ENCODE measurements around the gene ZNF385A. TPM values are rescaled to one million over a fixed set of nuclear protein-coding genes. Genes with fewer than 3 reads are reported as not detected.

ZNF385A gene
- polyA plus RNA-seq, 1 donor: 22.1 TPM

DNA sequence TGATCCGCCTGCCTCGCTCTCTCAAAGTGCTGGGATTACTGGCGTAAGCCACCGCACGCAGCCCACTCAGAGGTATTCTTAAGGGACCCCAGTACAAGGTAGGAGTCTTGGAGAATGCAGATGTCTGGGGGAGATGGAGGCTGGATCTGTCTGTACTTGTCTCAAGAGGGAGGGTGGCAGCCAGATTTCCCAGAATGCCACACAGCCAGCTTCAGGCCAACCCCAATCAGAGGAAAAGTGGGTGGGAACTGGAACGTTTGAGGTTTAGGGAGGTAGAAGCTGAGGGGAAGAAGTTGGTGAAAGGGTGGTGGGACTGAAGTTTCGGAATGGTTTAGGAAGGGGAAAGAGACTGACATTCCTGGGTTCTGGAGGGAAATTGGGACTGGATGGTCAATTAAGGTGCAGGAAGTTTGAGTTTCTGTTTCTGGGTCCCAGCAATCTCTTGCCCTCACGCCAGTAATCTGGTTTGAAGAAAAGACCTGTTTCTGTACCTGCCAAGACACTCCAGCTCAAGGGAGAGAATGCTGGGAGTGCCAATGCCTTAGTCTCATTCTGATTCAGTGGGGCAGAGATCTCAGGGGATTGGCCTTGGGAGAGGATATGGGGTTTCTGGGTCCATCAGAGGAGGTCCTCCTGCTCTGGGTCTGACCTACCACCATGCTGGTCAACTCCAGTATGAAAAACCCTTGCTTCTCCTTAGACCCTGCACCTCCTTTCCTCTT is 8.1 kb upstream of the ZNF385A start:
- no peak for DNase-seq (ENCODE audit: low read depth)

- no peak for DNase-seq (ENCODE audit: low read depth)
Observed at GRCh38 chr12:54390668-54391551, 6.4 kb upstream of the ZNF385A start.

GRCh38 chr12:54390176-54390667 is 5.7 kb upstream of the ZNF385A start:
- no peak for DNase-seq (ENCODE audit: low read depth)

DNA sequence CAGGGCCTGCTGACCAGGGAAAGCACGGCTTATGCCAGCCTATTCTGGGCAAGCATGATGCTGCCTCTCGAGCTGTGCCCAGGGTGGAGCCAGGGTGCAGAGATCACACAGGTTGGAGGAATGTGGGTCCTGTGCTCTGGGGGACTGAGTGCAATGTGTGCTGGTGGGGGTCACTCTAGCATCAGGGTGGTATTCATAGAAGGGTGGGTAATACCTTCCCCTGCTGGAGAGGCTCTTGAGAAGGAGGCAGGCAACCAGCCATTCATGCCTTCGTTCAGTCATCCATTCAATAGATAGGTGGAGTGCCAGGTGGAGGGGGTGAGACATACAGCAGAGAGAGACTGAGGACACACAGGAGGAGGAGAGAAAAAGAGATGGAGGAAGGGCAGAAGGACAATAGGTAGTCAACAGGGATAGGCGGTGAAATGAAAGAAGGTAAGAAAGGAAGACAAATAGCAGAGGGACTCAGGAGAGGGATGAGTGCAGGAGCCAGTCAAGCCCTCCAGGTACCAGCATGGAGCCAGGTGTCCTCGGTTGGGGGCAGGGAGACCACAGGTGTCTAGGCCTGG is 5.2 kb upstream of the ZNF385A start:
- no peak for DNase-seq (ENCODE audit: low read depth)

DNA sequence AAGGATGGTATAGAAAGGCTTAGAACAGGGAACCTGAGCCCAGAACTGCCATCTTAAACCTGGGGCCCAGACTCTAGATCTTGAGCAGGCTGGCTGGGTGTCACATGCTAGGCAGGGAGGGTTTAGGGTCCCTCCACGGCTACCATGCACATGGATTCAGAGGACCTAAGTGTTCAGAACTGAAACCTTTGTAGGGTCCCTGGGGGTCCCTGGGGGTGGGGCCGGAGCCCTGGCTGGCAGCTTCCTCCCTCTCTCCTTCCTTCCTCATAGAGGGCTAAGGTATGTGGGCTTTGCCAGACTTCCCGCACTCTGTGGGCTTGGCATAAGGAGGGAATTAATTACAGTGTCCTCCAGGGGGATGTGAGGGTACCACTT is 4.6 kb upstream of the ZNF385A start:
- DNase-seq (ENCODE audit: low read depth): no peak

GRCh38 chr12:54388237-54389133 is 4.0 kb upstream of the ZNF385A start:
- DNase-seq (ENCODE audit: low read depth): no peak

- DNase-seq (ENCODE audit: low read depth): no peak
Observed at GRCh38 chr12:54387114-54387467, 2.6 kb upstream of the ZNF385A start.

DNA sequence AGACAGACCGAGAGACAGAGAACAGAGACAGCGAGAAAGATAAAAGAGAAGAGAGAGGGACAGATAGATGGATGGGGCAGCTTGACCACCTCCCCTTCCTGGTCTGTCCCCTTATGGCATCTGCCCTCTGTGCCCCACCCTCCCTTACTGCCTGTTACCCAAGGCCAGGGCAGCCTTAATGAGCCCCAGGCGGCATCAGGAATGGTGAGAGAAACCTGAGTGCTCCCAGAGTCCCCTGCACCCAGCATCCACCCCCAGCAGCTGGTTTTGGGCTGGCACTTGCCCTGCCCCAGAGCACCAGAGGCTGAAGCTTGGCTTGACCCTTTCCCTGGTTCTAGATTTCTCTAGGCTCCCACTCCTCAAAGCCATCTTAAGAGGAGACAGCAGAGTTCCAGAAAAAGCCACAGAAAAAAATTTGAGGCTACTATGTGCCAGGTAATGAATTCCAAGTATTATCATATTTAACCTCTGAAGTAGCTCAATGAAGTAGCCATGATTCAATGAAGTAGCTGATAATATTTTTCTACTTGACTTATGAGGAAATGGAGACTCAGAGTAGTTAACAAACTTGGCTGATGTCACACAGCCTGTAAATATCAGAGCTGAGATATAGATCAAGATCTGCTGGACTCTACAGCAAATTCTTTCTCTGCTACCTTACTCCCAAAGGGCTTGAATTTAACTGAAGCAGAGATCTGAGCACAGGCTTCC is 2.0 kb upstream of the ZNF385A start:
- no peak for DNase-seq (ENCODE audit: low read depth)

DNA sequence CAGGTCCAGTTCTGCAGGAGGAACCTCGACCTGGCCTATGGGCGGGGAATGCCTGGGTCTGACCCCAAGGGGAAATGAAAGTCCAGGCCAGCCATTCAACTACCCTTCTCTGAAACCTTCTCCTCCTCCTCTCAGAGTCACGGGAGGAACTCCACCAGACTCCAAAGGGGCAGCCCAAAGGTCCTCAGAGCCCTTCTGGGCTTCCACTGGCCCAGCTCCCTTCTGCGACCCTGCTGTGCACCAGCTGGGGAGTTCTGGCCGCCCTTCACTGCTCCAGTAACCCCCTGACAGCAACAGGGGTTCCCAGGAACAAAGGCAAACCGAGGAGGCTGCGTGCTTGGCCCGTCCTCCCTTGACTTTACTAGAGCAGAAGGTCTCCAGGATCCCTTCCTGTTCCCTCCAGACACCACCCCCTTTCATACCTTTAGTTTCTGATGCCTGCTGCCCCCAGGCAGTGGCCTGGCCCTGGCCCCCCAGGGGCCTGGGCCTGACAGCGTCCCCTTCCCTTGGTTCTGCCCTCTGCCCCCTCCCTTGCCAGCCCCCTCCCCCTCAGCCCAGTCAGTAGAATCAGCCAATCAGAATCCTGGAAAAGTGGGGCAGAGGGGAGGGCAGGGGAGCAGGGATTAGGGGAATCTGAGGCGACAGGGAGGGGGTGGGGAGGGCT is 850 bp upstream of the ZNF385A start:
- no peak for DNase-seq (ENCODE audit: low read depth)

DNA sequence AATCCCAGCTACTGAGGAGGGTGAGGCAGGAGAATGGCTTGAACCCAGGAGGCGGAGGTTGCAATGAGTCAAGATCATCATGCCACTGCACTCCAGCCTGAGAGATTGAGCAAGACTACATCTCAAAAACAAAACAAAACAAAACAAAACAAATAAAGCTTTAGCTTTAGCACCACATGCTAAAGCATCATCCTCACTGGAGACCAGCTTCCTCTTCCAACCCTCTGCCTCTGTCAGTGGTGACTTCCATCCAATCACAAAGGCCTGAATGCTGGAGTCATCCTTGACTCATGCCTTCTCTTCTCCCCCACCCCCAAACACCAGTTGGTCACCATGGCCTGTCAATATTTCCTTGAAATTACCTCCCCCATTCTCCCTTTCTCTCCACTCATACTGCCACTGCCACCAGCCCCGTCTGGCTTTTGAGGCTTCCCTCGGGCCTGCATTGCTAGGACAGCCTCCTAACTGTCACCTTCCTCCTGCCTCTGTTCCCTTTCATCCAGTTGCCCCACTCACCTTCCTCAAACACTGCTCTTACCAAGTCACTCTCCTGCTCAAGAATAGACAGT is 1.4 kb downstream of the ZNF385A start:
- no peak for DNase-seq (ENCODE audit: low read depth)

DNA sequence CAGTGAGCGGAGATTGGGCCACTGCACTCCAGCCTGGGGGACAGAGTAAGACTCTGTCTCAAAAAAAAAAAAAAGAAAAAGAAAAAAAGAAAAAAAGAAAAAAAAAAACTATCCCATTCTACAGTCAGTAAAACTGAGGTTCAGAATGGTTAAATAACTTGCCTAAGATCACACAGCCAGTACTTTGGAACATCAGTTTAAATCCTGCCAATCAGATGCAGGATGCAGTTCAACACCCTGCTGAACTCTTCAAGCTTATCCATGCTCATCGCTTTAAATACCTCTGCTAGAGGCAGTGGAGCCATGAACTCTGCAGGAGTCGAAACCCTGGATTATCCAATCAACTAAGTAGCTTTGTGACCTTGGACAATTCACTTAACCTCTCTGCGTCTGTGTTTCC is 3.4 kb downstream of the ZNF385A start:
- no peak for DNase-seq (ENCODE audit: low read depth)

GRCh38 chr12:54379398-54380201 is 4.9 kb downstream of the ZNF385A start:
- DNase-seq (ENCODE audit: low read depth): no peak

DNA sequence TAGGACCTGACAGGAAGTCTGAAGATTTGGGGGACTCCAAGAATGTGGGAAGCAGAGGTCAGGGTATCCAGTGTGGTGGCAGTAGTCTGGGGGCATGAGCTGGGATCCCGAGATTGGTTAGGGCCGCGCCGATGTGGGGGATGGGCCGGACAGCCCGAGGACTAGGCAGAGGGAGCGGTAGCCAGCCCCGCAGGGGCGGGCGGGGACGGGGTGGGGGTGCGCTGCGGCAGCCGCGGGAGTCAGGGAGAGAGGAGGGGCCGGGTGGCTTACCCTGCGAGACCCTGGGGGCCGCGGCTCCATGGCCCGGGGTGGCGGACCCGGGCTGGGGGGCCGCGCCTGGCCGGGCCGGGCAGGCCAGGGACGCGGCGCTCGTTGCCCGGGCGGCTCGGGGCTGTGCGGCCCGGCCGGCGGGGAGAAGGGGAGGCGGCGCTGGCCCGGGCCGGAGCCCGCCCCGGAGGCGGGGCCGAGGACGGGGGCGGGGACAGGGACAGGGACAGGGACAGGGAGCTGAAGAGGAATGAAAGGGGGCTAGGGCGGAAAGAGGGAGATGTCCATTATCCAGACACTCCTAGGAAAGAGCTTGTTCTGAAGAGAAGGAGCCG is 5.6 kb downstream of the ZNF385A start:
- DNase-seq (ENCODE audit: low read depth): no peak

DNA sequence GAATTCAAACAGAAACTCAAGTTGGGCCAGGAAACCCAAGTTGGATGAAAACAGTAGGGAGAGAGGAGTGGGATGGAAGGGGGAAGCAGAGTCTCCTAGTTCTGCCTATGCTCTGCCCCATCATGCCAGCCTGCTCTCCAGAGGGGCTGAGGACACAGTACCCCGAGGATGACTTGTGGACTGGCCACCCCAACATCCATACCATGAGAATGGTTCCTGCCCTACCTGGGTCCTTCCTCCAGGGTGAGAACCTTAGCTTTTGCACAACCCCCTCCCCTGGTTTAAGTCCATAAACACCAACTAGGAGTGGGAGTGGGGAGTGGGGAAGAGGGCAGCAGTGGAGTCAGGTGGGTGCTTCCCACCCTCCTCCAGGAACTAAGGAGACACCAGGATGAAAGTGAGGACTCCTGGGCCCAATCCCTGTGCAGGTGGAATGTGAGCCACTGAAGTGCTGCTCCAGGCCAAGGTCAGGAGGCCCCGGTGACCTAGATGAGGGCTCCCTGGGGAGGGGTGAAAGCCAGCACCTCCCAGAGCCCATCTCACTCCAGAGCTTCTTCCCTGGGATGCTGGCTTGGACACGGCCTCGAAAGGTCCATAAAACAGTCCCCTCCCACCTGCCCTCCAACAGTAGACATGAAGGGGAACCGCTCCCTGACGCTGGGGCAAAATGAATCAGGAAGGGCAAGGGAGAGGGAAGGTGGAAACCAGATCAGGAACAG is 6.6 kb downstream of the ZNF385A start:
- no peak for DNase-seq (ENCODE audit: low read depth)

DNA sequence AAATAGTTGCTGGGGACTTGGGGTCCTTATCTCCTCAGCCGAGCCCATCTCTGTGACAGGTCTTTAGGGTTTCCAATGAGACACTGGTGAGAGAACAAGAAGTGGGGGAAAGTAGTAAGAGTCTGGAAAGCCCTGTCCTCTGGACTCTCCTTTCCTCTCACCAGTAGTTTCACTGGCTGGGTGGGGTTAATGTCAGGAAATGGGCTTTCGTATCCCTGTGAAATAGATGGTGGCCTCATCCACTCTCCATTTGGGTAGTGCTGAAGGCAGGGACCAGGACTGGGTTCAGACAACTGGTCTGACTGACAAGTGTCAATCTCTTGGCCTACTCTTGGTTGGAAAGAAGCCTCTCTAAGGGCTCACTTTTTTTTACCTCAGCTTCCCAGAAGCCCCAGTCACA is 7.5 kb downstream of the ZNF385A start:
- no peak for DNase-seq (ENCODE audit: low read depth)

- no peak for DNase-seq (ENCODE audit: low read depth)
Observed at GRCh38 chr12:54376596-54376995, 7.9 kb downstream of the ZNF385A start.

GRCh38 chr12:54375259-54375579 is 9.3 kb downstream of the ZNF385A start:
- DNase-seq (ENCODE audit: low read depth): no peak

GRCh38 chr12:54374562-54375258 is 9.8 kb downstream of the ZNF385A start:
- DNase-seq (ENCODE audit: low read depth): no peak
